GM19043 (cell line): ENCODE results near the gene DEPDC5.
"Not testable (repeated sequence)": the region's sequence is repeated elsewhere in the genome, so short reads cannot be mapped to it uniquely, and the experiment has no call there.

ENCODE experiments used
- ATAC-seq: cut with Tn5 transposase; IDR thresholded peaks from one replicate; pipeline ENCODE4 v1.9.1; 2021; ENCODE audit warnings: low read depth; ENCODE audit not compliant: unreplicated experiment

The DEPDC5 gene

DNA sequence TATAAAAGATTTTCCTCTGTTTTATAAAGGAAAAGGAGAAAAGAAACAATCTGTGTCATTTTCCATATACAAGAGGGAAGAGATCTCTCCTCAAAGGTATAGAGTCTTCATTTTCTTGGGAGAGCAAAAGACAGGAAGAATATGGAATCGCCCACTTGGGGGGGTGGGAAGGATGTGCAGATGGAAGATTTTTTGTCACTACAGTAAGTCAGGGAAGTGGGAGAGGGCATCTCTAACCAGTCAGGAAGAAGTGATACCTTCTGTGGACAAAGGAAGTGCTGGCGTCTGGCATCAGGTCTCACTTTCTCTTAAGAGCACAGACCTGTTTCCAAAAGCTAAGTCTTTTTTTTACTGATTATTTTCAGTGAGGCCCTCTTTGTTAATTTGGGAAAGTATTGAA lies 5.3 kb upstream of the DEPDC5 start:
- no peak for ATAC-seq

DNA sequence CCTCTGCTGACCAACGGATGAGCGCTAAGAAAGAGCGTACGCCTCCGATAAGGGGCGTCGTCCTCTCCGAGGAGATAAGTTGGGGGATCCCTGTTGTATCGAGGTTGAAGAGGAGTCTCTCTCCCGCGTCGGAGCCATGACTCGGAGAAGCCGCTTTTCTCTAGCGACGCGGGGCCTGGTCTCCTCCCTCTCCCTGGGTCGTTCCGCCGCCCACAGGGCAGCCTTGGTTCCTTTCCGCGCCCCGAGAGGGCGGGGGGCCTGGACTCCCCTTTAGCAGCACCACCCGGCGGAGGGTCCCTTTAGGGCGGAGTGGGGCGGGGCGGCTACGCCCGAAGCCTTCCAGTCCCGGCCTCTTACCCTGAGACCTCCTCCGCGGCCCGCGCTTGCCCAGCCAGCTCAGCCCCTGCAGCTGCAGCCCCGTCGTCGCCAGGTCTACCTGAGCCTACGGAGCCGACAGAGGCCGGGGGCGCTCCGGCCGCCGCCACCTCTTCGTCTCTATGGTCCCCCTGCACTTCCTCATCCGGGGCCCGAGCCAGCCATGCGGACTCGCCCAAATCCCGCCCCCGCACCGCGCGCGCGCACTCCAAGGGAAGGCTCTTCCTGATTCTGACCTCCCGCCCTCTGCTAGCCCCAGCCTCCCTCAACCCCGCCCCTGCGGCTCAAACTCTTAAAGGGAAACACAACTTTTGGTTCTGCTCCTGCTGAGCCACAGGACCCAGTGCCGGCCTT lies 4.0 kb upstream of the DEPDC5 start, which contains the start of gene PRR14L:
TSS of gene PRR14L (minus strand) at position 497 of the 729 bp plus-strand sequence. CDS start 11,272 bp downstream, outside the sequence.
- peak; percentile 52 for ATAC-seq

DNA sequence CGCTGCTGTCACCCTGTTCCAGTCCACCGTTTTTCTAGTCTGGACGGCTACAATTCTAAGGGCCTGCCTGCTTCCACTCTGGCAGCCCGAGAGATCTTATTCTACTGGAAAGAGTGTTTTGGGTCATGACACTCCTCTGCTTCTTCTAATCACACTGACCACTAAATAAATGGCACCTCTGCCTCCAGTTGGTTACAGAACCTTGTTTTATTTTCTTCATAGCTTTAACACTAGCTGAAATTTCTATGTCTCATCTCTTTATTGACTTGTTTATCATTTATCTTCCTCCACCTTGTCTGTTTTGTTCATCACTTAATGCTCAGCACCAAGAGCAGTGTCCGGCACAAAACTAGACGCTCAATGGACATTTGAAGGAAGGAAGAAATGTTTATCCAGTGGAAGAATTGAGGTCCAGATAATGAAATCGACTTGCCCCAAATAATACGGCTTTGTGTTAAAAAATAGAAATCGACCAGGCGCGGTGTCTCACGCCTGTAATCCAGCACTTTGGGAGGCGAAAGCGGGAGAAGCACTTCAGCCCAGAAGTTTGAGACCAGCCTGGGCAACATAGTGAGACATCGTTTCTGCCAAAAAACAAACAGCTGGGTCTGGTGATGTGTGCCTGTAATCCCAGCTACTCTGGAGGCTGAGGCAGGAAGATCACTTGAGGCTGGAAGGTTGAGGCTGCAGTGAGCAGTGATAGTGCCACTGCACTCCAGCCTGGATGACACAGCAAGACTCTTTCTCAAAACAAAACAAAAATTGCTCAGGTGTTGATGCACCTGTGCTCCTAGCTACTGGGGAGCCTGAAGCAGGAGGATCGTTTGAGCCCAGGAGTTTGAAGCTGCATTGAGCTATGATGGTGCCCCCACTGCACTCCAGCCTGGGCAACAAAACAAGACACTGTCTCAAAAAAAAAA lies 3.2 kb upstream of the DEPDC5 start:
- ATAC-seq, result no peak

GRCh38 chr22:31752096-31752847 lies 1.5 kb upstream of the DEPDC5 start:
- no peak for ATAC-seq

DNA sequence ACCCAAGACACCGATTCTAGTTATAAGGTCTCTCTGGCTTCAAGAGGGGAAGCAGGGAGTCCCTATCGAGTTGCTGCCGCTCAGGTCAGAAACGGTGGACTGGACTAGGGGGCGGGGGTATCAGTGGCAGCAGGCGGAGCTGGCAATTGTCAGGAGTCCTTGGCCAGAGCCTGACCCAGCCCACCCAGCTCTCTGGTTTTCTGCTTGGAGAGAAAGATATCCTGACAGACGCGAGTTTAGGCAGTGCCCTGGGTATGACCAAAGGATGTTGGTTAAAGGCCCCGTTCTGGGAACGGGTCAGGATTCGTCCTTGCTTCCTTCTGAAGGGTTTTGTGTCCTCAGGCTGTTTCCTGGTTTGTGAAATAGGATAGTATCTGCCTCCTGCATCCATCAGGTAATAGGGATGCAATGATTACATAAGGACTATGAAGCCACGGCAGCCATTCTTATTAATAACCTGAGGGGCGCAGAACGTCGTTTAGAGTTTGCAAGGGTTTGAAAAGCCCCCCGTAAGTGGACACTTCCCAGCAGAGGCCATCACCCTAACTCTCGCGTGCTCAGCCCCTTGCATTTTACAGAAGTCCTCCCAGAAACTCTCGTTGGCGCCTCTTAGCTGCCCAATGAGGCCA lies 700 bp upstream of the DEPDC5 start:
- ATAC-seq, result peak; percentile 15

GRCh38 chr22:31754813-31755212 lies 994 bp downstream of the DEPDC5 start:
- ATAC-seq, result no peak

- ATAC-seq, result no peak
Observed at GRCh38 chr22:31757265-31757664, 3.4 kb downstream of the DEPDC5 start.

DNA sequence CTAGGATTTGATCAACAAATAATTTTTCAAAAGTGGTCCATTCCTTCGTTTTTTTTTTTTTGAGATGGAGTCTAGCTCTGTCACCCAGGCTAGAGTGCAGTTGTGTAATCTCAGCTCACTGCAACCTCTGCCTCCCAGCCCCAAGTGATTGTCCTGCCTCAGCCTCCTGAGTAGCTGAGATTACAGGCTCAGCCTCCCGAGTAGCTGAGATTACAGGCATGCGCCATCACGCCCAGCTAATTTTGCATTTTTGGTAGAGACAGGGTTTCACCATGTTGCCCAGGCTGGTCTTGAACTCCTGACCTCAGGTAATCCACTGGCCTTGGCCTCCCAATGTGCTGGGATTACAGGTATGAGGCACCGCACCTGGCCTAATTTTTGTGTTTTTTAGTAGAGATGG lies 5.0 kb downstream of the DEPDC5 start:
- not testable (repeated sequence) for ATAC-seq

- ATAC-seq, result no peak
Observed at GRCh38 chr22:31764785-31765184, 11.0 kb downstream of the DEPDC5 start.

DNA sequence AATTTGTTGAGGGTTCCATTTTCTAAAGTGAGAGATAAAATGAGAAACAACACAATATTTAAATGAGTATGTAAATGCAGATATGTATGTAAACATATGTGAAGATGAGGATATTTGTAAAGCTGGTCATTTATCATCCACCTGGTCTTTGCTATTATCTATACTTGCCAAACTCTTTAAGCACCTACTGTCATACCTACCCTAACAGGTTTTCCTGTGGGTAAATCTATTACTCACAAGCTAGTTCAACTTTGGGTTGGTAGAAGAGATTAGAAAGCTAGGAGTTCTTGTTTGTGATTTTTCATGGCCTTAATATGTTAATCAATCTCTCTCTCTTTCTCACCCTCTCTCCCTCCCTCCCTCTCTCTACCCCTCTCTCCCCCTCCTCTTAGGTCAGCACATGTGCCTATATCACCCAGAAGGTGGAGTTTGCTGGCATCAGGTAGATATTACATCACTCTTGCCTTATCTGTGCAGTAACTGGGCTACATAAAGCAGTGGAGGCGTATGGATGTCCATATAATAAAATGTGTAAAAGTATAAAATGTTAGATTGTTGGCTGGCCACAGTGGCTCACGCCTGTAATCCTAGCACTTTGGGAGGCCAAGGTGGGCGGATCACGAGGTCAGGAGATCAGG lies 14.7 kb downstream of the DEPDC5 start:
- ATAC-seq, result no peak

GRCh38 chr22:31773416-31773815 lies 19.6 kb downstream of the DEPDC5 start:
- no peak for ATAC-seq

DNA sequence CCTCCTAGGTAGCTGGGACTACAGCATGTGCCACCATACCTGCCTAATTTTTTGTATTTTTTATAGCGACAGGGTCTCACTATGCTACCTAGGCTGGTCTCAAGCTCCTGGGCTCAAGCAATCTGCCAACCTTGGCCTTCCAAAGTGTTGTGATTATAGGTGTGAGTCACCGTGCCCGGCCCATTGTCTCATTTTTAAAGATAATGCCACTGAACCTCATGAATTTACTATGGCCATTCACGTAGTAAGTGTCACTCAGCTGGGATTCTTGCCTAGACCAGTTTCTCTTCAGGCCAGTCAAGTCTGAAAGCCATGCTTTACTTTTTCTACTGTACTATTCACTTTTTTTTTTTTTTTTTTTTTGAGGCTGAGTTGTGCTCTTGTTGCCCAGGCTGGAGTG lies 22.4 kb downstream of the DEPDC5 start:
- ATAC-seq, result no peak

GRCh38 chr22:31789803-31790202 lies 36.0 kb downstream of the DEPDC5 start:
- ATAC-seq, result no peak

- ATAC-seq, result no peak
Observed at GRCh38 chr22:31790240-31790639, 36.4 kb downstream of the DEPDC5 start.

DNA sequence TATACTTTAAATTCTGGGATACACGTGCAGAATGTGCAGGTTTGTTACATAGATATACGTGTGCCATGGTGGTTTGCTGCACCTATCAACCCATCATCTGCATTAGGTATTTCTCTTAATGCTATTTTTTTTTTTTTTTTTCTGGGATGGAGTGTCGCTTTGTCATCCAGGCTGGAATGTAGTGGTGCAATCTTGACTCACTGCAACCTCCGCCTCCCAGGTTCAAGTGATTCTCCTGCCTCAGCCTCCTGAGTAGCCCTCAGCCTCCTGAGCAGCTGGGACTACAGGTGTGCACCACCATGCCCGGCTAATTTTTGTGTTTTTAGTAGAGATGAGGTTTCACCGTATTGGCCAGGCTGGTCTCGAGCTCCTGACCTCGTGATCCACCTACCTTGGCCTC lies 45.5 kb downstream of the DEPDC5 start:
- not testable (repeated sequence) for ATAC-seq

GRCh38 chr22:31800065-31800464 lies 46.2 kb downstream of the DEPDC5 start:
- ATAC-seq, result no peak

DNA sequence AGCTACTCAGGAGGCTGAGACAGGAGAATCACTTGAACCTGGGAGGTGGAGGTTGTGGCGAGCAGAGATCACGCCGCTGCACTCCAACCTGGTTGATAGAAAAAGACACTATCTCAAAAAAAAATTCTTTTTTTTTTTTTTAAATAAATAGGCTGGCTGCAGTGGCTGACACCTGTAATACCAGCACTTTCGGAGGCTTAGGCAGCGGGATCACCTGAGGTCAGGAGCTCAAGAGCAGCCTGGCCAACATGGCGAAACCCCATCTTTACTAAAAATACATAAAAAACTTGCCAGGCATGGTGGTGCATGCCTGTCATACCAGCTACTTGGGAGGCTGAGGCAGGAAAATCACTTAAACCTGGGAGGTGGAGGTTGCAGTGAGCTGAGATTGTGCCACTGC lies 47.0 kb downstream of the DEPDC5 start:
- not testable (repeated sequence) for ATAC-seq

- ATAC-seq, result no peak
Observed at GRCh38 chr22:31802575-31802974, 48.8 kb downstream of the DEPDC5 start.

DNA sequence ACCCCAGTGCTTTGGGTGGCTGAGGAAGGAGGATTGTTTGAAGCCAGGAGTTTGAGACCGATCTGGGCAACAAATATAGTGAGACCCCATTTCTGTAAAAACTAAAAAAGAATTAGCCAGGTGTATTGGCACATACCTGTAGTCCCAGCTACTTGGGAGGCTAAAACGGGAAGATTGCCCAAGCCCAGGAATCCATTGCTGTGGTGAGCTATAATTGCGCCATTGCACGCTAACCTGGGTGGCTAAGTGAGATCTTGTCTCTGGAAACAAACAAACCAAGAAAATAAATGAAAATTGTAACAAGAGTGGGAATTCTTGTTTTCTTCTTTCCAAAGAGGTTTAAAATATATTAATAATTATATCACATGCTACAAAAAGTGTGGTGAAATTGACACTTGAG lies 52.9 kb downstream of the DEPDC5 start:
- ATAC-seq, result no peak
